GM18508 (cell line): ENCODE results near the gene DPEP3.

Experiments used
- ATAC-seq: cut with Tn5 transposase; IDR thresholded peaks from one replicate; pipeline ENCODE4 v1.9.1; 2021; ENCODE audit warnings: moderate number of reproducible peaks; ENCODE audit not compliant: insufficient read depth, unreplicated experiment

Gene DPEP3

DNA sequence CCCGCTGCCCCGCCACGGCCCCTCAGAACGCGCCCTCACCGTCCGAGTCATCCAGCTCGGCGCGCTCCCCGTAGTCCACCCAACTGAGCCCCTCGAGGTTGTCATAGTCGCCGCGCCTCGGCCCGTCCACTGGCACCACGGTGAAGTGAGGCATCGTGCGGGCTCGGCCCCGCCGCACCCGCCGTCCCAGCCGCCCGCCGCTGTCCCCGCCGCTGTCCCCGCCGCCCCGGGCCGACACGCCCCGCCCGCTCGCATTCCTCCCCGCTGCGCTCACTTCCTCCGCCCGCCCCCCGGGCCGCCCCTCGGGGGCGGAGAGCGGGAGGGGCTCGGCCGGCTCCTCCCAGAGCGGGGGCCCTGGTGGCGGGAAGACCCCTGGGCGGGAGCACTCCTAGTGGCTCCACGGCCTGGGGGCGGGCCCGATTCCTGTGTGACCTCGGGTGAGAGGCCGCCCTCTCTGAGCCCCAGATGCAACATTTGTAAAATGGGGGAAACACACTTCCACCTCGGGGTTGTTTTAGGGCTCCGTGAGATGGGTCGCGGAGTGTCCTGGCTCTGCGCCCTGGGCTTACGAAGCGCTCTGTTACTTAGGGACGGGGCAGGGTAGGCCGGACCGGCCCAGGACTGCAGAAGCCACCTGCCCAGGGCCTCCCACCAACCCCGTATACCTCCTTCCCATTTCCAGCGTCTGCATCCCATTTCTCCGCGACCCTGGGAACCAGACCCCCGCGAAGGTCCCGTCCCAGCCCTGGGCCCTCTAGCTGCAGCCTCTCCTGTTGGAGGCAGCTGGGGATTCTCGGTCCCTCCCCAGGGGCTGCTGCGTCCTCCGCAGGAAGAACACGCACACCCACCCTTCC is 11.7 kb downstream of the DPEP3 start, which contains the start of gene SLC12A4:
Gene SLC12A4 (minus strand): TSS at position 238 of the 854 bp plus-strand sequence. CDS start 84 bp downstream, at position 154.
- no peak for ATAC-seq

DNA sequence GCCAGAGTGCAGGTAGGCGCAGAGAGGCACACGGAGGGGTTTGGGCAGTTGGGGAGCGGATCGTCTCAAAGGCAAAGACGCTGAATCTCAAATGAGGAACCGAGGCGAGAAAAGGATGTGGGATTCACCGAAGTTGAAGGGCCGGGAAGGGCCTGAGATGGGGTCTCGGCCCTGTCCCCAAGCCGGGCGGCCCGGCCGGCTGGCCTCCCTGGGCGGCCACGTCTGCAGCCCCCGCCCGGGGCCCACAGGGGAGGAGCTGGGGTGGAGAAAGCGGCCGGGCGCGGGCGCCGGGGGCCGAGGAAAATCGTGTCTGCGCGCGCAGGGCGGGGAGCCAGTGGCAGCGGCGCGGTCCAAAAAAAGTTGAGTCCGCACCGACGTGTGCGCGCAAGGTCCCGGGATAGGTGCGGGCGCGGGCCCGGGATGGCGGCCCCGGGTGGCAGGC is 12.3 kb downstream of the DPEP3 start:
- no peak for ATAC-seq

DNA sequence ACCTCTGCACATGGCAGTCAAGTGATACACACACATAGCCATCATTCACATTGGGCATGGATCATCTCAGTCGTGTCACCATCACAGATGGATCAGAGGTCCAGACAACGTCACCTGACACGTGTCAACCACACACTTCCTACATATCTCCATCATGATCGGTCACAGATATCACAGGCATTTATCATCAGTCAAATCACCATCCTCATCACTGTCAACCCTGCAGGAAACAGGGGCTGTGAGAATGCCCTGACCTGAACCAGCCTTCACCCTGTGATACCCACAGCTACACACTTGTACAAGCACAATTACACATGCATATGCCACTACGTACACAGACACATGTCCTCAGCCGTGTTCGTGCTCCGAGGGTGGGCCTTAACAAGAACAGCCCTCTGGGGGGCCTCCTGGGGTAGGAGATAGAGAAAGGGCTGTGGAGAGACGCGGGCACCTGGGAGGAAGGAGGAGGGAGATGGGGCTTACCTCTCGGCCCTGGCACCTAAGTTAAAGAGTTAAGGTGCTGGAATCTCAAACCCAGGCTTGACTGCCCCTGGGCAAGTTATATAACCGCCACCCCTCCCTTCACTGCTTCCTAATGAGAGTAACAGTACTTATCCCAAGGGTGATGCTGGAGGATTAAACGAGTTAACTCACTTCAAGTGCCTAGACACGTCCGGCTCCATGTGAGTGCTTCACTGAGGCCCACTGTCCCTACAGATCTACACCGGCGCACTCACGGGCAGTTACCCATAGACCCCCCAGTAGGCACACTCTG is 12.9 kb downstream of the DPEP3 start:
- ATAC-seq, result no peak

DNA sequence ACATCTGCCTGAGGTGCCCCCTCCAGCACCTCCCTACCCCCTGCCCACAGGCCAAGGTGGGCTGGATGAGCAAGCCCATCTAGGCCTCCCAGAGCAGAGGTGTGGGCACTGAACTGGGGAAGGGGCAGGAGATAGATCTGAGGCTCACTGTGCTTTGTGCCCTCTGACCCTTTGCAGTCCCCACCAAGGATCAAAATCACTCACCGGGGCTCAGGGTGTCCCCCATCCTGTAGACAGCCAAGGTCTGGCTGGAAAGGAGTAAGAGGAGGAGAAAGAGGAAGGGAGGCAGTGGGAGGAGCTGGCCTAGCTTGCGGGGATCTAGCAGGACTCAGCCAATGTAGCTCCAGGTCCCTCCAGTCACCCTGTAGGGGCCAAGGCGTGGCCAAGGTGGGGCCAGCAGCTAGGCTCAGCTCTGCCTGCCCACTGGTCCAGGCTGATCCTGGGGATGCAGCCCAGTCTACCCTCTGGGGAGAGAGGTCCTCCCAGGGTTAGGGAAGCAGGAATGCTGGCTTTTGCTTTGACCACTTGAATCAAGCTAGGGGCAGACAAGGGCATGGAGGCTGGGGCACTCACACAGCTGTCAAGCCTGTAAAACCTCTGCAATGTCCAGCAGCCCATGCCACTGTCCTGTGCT is 13.6 kb downstream of the DPEP3 start:
- ATAC-seq, result no peak

DNA sequence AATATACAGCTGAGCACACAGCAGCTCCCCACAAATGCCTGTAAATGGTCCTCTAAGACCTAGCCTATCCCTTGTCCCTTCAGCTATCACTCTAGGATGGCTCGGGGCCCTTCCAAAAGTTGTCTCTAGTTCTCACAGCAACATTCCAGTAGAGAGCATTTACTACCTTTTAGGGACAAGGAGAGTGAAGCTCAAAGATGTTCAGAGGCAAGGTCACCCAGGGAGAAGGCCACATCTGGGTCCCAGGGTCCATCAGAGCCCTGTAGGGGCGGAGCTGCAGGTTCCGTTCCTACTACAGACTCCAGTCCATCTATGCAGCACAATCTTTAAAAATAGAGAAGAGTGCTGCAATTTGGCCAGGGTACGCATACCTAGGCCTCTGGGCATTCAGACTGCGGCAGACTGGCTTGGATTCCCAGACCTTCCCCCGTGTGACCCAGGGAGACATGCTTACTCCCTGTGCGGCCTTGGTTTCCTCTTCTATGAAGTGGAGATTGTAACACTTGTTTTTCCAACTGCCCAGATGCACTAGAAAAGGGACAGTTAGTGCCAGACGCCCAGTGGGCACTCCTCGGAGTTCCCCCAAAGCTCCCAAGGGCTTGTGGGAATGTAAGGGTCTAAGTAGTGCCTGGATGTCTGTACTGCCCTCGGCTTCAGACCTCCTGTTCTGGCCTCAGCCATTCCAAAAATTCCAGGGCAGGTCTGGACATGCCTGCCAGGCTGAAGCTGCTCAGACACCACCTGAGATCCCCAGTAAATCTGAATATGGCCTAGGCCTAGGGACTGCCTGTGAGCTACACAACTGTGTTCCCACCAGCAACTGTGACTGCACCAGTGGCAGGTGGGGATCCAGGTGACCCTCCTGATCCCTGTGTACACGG is 14.4 kb downstream of the DPEP3 start:
- no peak for ATAC-seq

DNA sequence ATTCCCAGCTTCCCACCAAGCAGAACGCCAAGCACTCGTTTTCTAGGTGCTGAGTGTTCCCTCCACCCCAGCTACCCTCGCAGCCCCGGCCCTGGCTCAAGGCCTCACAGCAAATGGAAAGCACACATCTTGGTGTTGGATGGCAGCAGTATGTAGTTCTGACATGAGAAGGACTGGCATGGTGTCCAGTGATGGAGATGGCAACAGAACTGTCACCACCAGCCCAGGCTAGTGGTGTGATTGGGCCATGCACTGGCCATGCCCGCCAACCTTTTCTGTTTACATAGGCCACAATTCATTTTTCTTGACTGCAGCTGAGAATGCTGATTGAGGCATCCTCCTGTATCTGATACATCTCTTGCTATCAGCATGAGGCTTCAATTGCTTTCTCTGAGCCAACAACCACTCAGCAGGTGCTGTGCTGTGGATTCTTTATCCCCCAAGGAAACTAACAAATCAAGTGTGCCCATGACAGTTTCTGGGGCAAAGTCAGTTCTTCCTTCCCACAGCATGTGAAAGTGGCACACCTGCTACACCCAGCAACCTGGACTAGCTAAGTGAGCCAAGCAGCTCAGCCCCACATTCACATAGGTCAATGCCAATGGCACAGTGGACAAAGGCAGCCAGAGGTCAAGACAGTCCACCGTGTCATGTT is 15.7 kb downstream of the DPEP3 start:
- no peak for ATAC-seq

DNA sequence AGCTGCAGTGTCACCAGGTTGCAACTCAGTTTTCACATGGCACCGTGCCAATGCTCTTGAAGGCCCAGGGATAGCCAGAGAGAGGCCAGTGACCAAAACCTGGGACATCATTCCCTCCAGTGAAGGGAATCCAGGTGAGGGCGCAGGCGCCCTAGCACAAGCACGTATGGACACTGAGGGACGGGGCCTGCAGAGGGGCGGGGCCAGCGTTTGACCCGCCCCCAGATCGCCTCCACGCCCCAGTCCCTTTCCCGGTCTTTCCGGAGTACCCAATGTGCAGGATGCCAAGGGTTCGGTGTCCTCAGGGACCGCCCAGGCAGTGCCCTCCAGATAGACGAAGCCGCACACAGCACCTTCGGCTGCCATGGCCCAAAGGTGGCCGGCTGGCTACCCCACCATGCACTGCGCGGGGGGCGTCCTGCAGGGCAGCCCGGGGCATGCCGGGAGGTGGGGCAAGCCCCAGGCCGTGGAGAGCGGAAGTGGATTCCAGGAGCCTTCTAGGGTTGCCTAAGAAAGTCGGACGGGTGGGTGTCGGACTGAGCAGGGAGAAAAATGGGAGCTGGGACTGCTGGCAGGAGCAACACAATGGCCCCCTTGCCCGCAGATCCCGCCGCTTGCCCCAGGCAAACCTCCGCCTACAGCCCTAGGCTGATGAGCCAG is 16.5 kb downstream of the DPEP3 start:
- no peak for ATAC-seq

DNA sequence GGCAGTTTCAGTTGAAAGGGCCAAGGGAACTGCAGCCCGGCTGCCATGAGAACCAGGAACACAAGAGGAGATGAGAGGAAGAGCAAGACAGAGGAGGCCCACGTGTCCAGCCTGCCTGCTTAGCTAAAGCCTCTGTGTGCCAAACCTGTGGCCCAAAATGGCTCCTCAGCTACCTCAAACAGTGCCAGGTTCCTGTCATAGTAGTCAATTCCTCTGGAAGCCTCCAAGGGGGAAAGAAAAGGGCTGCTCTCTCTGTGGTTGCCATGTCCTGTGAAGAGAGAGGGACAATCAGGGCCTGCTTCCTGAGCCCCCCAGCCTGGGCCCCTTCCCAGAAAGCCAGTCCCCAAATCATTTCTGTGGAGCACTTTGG is 17.0 kb downstream of the DPEP3 start:
- ATAC-seq, result no peak

DNA sequence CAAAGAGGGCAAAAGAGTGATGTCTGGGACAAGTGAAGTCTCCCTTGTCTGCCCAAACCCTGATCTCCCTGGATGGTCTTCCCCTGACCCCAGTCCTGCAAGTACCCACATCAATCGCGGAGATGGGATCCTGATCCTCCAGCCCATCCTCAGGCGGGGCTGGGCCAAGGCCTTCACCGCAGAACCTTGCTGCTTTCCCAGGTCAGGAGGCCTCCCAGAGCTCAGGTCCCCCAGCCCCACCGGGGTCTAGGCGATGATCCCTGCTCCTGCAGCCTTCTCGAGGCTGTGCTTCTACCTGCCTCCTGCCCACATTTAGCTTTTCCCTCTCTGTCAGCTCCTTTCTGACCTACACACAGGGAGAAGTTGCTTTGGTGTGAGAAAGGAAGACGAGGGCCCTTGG is 18.2 kb downstream of the DPEP3 start:
- no peak for ATAC-seq

DNA sequence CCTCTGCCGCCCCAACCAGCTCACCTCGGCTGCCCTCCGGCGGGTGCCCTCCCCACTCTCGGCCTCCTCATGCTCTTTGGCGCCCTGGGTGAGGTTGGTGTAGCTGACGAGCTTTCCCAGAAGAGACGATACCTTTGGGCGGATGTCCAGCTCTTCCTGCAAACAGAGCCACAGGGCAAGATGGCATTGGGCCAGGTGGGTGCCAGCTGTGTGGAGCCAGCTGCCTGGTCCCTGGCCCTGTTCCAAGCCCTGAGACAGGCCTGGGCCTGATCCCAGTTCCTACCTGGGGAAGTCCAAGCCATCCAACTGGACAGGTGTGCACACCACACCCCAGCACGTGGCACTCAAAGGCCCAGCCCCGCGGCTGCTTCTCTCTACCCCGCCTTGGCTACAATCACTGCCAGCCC is 18.7 kb downstream of the DPEP3 start:
- ATAC-seq, result no peak

DNA sequence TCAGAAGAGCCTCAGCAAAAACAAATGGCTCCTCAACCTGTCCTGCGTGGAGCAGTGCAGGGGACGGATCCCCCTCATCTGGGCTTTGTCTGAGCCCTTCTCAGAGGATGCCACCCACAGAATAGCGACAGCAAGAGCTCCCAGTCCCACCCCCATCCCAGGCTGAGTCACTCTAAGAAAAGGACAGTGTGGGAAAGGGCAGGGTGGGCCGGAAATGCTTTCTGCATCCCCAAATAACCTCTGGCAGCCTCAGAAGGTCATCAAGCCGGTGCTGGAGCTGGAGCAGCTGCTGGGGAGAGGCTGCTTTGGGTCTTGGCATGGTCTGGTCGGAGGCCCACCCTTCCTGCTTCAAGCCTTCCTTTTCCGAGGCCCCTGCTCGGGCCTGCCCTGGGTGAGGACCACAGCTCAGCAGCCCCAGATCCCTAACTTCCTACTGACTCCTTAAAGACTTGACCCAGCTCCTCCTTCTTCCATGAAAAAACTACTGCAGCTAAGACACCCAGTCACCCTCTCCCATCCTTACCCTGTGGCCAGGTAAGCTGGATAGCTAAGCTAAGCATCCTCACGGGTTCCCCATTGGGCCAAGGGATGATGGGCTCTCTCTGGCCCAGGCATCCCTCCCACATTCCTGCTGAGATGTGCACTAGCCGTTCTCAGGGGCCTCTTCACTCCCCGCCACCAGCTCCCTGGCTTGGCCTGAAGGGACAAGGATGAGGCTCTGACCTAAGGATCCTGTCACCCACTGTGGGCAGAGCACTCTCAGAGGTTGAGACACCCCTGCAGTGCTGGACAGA is 20.6 kb downstream of the DPEP3 start:
- ATAC-seq, result no peak

DNA sequence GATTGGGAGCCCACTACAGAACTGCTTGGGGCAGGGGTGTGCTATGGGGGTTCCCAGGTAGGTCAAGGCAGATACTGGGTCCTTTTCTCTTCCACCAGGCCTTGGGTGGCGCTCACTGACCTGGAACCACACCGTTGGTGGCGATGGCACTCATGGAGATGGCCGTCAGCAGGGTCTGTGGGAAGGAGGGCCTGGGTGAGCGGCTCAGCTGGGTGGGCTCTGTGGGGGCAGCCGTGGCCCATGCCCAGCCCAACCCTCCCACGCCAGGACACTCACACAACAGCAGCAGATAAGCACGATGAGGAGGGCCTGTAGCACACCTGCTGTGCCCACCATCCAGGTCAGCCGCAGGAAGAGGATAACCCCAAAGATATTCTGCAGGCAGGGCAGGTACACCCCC is 22.7 kb downstream of the DPEP3 start:
- no peak for ATAC-seq

DNA sequence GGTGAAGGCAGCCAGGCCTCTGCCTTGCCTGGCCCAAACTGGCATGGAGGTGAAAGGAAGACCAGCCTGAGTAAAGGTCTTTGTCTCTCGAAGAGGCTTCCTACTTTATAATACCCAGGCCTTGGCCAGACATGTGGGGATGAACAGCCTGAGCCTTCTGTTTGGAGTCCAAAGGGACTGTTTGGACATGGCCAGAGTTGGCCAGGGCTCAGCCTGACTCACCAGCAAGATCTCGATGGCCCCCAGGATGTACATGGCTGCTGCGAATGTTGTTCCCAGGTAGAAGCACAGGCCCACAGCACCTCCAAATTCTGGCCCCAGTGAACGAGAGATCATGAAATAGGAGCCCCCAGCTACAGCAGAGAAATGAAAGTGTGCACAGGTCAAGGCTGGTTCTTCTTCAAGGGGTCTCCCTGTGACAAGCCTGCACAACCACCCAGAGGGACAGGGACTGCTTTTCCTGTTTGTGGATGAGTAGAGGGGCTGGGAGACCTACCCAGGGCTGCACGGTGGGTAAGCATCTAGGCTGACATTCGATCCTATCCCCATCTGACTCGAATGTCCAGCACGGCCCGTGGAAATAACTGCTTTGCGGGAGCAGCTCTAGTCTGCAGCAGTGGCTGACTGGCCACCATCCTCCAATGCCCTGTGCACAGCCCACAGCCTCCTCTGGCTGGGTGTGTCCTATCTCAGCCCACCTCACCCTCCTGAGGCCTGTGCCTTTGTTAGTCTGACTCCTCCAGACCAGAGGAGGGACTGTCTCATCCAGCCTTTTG is 25.7 kb downstream of the DPEP3 start:
- ATAC-seq, result no peak

DNA sequence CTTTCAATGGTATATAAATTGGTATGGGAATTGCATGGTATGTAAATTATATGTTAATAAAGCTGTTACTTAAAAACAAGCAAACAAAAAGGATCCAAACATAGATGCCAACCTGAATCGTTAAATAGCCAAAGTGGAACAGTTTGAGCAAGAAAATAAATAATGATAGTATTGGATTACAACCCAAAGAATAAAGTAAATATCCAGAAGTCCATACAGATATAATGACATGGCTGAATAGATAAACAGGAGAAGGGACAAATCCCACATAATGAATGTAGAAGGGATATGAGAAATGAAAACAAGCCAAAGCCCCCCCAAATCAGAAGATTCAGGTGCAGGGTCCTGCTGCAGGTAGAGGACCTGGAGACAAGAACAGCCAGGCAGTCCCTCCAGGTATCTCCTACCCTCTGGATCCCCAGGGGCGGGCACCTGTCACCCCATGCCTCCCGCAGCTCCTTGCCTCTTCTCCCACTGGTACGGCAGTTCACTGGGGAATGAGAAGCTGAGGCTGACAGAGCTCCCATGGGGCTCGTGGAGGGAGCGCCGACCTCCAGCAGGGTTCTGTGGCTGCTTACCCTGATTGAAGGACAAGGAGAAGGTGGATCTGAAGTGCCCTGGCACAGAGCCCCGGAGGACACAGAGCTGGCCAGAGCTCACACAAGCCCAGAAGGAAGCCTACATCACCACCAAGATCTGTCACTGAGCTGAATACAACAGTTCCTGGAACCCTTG is 26.5 kb downstream of the DPEP3 start:
- ATAC-seq, result no peak

DNA sequence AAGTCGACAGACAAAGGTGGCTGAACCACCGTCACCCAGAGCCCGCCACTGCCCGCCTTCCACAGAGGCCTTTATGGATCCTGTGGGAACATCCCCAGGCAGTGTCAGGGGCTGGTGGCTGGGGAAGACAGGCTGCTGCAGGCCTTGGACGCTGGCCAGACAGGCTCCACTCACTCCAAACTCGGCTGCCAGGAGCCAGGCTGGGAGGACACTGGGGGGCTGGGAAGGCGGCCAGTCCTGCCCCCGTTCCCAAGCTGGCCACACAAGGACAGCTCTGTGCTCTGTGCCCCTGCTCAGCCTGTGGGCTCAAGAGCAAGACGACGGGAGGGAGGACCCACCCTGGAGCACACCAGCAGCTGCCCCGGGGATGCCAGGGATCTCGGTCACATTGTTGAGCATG is 28.8 kb downstream of the DPEP3 start:
- ATAC-seq, result no peak

DNA sequence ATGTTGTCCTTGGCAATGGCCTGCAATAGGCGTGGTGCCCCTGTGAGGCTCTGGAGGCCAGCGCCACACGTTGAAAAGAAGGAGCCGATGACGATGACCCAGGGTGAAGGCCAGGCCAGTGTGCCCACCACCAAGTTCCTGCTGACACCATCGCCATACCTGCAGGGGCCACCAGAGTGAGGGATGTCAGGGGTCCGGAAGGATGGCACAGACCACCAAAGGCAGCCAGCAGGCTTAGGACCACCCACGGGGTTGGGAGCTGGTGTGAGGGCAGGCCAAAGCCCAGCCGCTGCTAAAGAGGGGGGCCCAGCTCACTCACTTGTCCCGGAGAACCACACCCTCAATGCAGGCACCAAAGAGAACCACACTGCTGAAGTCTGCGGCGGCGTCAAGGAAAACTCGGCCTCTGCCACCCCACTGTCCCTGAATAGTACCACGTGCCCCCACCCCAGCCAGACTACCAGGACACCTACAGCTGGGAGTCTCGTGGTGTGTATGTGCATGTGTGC is 29.9 kb downstream of the DPEP3 start:
- ATAC-seq, result no peak

DNA sequence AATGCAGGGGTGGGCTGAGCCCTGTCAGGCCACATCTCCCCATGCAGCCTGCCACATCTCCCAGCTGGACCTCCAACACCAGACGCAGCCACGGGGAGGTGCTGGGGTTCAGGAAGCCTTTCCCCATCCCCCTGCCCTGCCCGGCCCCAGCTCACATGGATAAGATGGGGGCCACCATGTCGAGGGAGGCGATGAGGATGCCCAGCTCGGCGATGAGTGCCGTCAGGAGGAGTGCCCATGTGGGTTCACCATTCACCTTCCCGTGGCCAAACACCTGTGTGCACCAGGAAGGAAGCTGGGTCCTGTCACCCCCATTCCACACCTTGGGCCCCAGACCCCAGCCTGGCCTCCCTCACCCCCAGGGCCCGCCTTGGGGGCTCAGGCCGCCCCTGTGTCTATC is 30.7 kb downstream of the DPEP3 start:
- no peak for ATAC-seq
